ENCODE results near the gene FUZ. TPM values are rescaled to one million over a fixed set of nuclear protein-coding genes. Genes with fewer than 3 reads are reported as not detected.

FUZ gene
- total and polyA plus RNA-seq, 4 donors, result 18.4 to 36.8 (median 30.2) TPM

DNA sequence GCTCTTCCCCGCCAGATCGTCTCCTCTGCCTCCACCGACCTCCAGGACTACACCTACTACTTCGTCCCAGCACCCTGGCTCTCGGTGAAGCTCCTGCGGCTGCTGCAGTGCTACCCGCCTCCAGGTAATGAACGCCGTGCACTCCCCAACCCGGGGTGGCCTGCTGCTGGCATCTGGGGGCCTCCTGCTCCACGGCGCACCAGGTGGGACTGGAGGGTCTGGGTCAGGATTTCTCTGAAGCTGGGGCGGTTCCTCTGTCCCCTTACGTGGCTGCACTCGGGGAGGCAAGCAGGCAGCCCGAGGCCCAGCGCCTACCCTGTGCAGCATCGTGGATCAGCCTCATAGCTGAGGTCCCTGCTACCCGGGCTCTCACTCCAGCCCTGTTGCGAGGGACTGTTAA lies 17.5 kb downstream of the FUZ start:
- no peaks in the 10 kb centered on the region for H3K27me3 ChIP-seq (ENCODE audit: control insufficient read depth in 3 of 3, insufficient read depth in 3 of 3, low read length in 2 of 3)
- no peak overlapping the region for H3K27ac ChIP-seq (ENCODE audit: low read depth in 1 of 2, low read length in 1 of 2)
- TF ChIP-seq CTCF (IDR thresholded peaks at IDR 0.05; ENCODE audit: control extremely low read depth, extremely low read depth), result no peak
- peaks cover 17 to 80% (median 42%) of the 10 kb centered on the region in 4 donors for H3K36me3 ChIP-seq (ENCODE audit: control insufficient read depth in 4 of 4, insufficient read depth in 4 of 4, low read length in 4 of 4)
- no peak overlapping the region for H3K4me3 ChIP-seq
- H3K4me1 ChIP-seq (ENCODE audit: control insufficient read depth in 5 of 5, insufficient read depth in 5 of 5, low read length in 5 of 5), result no peaks in the 10 kb centered on the region
- no peak overlapping the region for H3K9ac ChIP-seq (ENCODE audit: insufficient read depth in 1 of 2, low read length in 2 of 2)
- ATAC-seq (ENCODE audit: insufficient read depth, low FRiP score) (no peak), DNase-seq (no peak)
- WGBS, 2 donors, result 97 to 98% methylated on average over 20 of the region's 20 CpGs
- no peaks in the 10 kb centered on the region for H3K9me3 ChIP-seq (ENCODE audit: control insufficient read depth in 4 of 4, insufficient read depth in 3 of 4, low read length in 3 of 4)

DNA sequence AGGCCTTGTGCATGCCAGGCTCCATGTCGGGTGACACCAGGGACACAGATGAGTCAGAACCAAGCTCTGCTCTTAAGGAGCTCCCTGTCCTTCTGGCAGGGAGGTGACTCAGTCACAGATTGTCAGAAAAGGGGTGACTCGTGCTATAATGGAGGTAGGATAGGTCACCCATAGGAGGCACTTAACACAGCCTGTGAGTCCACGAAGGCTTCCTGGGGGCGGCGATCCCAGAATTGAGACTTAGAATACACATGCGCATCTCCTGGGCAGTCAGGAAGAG lies 19.6 kb downstream of the FUZ start:
- DNase-seq, result no peak
- Histone ChIP-seq H3K27me3 (ENCODE audit: control insufficient read depth in 3 of 3, insufficient read depth in 3 of 3, low read length in 2 of 3) (no peaks in the 10 kb centered on the region), H3K4me1 (ENCODE audit: control insufficient read depth in 5 of 5, insufficient read depth in 5 of 5, low read length in 5 of 5) (no peaks in the 10 kb centered on the region), H3K27ac (ENCODE audit: low read depth in 1 of 2, low read length in 1 of 2) (peak overlapping the region in 1 of 2 donors; percentile 15), H3K36me3 (ENCODE audit: control insufficient read depth in 4 of 4, insufficient read depth in 4 of 4, low read length in 4 of 4) (peaks cover 15 to 69% (median 44%) of the 10 kb centered on the region in 4 donors), H3K4me3 (no peak overlapping the region), H3K9me3 (ENCODE audit: control insufficient read depth in 4 of 4, insufficient read depth in 3 of 4, low read length in 3 of 4) (no peaks in the 10 kb centered on the region), H3K9ac (ENCODE audit: insufficient read depth in 1 of 2, low read length in 2 of 2) (no peak overlapping the region)
- TF ChIP-seq CTCF (IDR thresholded peaks at IDR 0.05; ENCODE audit: control extremely low read depth, extremely low read depth), result no peak
- ATAC-seq (ENCODE audit: insufficient read depth, low FRiP score), result no peak
- WGBS, 2 donors, result 93 to 98% methylated on average over 6 of the region's 6 CpGs

- WGBS, 2 donors, result 95 to 96% methylated on average over 21 to 22 of the region's 22 CpGs
- peaks cover 15 to 66% (median 47%) of the 10 kb centered on the region in 4 donors for H3K36me3 ChIP-seq (ENCODE audit: control insufficient read depth in 4 of 4, insufficient read depth in 4 of 4, low read length in 4 of 4)
- no peaks in the 10 kb centered on the region for H3K4me1 ChIP-seq (ENCODE audit: control insufficient read depth in 5 of 5, insufficient read depth in 5 of 5, low read length in 5 of 5)
- no peak for ATAC-seq (ENCODE audit: insufficient read depth, low FRiP score)
- H3K4me3 ChIP-seq, result no peak overlapping the region
- no peak for DNase-seq
- no peak overlapping the region for H3K27ac ChIP-seq (ENCODE audit: low read depth in 1 of 2, low read length in 1 of 2)
- no peak for TF ChIP-seq CTCF (IDR thresholded peaks at IDR 0.05; ENCODE audit: control extremely low read depth, extremely low read depth)
- H3K9ac ChIP-seq (ENCODE audit: insufficient read depth in 1 of 2, low read length in 2 of 2), result no peak overlapping the region
- H3K9me3 ChIP-seq (ENCODE audit: control insufficient read depth in 4 of 4, insufficient read depth in 3 of 4, low read length in 3 of 4), result no peaks in the 10 kb centered on the region
- H3K27me3 ChIP-seq (ENCODE audit: control insufficient read depth in 3 of 3, insufficient read depth in 3 of 3, low read length in 2 of 3), result no peaks in the 10 kb centered on the region
Observed at GRCh38 chr19:49792829-49793560, 20.1 kb downstream of the FUZ start.
